NCI-H146 (cell line): ENCODE measurements around the gene CALD1.

Experiments used
- DNase-seq: peaks from one replicate; lab custom pipeline; 2025; lab: John Stamatoyannopoulos, UW

Gene CALD1

DNA sequence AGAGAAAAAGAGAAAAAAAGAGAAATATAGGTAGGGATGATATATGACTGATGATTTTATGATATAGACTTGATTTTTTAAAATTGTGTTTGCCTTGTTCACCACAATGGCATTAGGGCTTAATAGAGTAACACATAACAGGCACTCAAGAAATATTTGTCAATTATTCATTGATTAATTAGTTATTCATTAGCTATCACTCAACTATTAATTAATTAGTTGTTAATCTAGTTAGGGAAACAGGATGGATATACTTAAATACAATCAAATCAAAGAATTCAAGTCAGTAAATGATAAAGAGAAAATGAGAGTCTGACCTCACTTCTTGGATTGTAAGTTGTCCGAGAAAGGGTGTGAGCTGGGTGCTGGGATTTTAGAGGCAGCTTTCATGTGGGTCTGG is 15.1 kb upstream of the CALD1 start:
- no peak for DNase-seq

DNA sequence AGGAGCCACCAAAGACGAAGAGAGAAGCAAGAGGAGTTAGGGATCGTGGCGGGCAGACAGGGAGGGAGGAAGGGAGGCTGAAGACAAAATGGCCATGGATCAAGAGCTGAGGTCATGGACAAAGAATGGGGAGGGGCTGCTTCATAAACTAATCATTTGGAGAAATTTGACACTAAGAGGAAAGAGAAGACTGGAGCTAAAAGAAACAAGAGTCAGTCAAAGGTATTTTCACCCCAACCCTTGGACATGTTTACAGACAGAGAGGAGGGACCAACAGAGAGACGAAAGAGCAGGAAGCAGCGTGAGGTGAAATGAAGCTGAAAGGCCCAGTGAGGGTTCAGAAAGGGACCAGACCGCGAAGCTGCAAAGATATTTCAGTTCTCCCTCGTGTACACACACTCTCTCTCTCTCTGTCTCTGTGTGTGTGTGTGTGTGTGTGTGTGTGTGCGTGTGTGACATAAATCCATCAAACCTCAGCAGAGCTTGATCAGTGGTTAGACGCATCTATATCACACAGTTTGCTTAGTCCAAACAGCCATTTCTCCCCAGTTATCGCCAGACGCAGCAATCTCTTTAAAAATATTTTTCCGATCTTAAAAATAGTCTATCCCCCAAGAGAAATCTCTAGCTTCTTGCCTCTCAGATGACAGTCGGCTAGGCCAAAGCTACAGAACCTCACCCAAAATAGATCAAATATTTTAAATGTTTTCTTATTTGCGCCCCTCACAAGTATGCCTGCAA is 12.5 kb upstream of the CALD1 start:
- DNase-seq = no peak

DNA sequence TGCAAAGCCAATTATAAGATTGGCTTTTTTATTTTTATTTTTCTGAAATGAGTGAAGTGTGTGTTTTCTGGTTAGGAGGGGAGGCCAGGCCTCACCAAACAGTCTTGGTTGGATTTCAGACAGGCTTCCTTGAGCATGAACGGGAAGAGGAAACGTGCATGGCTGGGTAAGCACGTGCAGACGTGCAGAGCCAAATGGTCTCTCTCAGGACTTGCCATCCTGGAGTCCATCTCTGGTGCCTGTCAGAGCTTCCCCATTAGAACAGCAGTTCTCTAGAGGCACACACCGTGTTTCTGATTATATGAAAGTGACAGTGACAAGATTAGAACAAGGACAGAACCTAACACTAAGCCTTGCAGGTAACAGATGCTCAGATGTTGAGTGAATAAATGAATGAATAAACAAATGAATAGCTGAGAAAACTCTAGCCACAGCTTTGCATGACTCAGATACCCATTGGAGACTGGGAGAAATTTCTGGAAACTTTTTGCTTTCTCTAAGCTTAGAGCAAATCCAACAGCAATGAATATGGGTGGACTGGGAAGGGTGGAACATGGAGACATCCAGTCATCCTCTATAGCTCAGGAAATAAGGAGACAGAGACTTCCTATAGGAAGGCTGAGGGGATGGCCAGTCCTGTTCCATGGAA is 11.8 kb upstream of the CALD1 start:
- DNase-seq = no peak

DNA sequence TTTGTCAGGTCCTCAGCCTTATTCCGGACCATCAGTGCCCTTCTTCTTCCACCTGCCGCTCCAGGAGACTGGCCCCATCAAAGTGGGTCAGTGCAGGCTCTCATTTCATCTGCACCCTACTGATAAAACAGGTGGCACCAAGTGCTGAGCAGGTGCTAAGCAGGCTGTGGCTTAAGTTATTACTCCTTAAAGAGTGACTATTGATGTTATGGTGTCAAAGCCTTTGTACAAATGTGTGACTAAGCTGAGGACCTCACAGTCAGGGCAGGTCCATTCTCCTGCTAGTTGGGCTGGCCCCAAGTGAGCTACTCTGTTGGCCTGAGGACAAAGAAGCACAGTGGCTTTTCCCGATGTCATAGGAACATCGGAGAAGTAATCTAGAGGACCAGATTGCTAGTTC is 11.2 kb upstream of the CALD1 start:
- DNase-seq = no peak

DNA sequence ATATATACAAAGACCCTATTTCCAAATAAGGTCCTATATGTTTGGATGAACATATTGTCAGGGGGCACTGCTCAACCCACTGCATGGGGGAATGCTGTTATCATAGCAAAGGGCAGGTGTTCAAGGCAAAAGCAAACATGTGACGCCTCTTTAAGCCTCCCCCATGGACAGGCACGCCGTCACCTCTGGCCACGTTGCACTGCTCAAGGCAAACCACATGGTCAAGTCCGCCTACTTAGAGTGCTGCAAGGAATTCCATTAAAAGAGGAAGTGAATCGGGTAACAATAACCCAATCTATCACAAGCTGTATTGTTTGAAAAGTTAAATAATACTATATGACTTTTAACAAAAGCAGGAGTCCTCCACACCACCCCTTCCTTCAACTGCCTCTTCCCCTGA is 8.8 kb upstream of the CALD1 start:
- DNase-seq = no peak

DNA sequence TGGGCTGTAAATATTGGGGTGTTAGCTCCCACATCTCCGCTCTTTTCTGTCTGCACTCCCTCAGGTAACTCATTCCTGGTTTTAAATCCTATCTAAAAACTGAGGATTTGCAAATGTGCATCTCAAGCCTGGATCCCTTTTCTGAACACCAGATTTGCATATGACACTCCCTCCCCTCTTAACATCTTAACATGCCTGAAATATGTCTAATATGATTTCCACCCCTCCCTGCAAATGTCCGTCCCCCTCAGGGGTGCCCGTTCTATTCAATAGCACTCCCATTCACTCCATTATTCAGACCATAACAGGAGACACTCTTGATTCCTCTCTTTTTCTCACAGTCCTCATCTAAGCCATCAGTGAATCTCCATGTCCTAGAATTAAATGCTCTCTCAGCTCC is 8.3 kb upstream of the CALD1 start:
- DNase-seq = no peak

DNA sequence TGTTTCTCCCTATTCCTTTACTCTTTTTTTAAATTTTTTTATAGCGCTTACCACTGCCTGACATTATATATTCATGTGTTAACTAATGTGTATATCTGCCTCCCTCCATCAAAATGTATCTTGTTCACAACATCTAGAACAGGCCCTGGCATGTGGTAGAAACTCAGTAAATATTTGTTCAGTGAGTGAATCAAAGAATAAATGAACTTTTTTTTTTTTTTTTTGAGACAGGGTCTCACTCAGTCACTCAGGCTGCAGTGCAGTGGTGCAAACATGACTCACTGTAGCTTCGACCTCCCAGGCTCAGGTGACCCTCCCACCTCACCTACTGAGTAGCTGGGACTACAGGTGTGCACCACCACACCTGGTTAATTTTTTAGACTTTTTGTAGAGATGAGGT is 7.5 kb upstream of the CALD1 start:
- no peak for DNase-seq

DNA sequence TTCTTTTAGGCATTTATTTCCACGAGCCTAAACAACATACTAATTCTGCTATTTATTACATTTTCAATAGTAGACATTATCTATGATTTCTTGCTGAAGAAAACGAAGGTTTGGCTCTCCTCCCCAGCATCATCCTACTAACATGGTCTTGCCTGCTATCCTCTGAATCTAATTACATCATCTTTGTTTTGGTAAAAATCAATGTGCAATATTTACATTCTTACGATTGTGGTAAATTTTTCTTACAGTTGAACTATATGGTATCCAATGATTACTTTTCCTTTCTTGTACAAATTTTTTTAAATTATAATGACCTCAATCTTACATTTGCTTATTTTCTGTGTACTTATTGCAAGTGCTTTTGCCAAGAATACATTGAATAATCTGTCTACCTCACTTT is 7.0 kb upstream of the CALD1 start:
- no peak for DNase-seq

DNA sequence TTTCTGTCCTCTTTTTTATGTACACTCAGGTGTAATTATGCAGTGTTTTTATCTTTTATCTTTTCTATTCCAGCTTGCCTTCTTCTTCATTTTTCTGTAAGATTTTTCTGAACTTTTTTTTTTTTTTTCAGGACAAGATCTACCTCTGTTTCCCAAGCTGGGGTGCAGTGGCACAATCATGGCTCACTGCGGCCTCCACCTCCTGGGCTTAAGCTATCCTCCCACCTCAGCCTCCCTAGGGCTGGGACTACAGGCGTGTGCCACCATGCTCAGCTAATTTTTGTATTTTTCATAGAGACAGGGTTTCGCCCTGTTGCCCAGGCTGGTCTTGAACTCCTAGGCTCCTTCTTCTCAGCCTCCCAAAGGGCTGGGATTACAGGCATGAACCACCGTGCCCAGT is 6.3 kb upstream of the CALD1 start:
- DNase-seq = no peak

DNA sequence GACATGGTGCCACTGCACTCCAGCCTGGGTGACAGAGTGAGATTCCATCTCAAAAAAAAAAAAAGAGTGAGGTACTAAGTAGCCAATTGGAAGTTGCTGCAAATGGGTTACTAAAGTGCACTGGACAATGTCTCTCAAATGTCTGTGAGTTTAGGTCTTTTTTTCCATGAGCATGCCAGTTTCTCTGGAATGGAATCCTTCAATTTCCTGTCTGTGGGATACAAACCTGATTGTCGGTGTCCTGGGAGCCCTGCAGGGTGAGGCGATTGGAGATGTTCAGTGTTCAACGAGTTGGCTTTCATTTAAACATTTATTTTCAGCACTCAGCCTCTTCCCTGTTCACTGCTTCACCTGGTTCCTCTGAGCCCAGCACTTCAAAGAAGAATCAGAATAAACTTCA is 5.3 kb upstream of the CALD1 start:
- no peak for DNase-seq

DNA sequence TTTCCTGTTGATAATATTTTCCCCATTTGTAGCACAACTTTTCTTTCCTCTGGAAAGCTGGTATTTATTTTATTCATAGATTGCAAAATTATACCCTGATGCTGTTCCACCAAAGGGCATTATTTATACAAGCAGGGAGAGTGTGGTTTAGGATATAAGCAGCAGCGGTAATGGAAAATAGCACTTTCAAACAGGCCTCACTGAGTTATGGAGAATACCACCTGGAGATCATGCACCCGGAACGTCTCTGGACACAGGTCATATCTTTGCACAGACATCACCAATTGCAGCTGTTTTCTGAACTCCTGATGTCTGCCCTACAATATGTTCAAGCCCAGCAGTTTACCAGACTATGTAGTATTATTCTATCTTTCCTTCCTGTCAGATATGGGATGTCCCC is 2.0 kb upstream of the CALD1 start:
- DNase-seq = no peak

DNA sequence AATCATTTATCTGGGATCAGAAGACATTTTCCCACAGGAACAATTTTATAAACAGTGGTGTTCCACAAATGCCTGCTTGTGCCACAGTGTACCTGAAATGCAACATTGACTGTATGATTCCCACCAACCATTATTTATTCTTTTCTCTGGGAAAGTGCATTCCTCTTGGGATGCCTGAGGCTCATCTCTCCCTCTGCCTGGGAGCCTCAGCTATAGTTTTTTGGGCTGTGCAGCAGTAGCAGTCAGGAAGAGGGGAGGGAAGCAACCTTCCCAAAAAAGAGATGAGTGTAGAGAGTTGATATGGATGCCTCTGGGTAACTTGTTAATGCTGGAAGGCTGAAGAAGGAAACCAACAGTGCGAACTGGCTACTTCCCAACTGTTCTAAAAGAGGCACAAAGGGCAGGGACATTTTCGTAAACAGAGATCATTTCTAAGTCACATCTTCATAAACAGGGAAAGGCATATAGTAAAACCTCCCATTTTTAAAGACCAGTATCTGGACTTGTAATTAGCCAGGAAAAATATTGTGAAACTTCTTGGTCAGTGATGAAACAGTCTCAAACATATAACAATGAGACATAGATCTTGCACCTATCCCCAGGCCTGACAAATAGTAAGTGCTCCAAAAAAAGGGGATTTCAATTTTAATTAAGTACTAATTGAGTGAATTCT is 1.4 kb upstream of the CALD1 start:
- no peak for DNase-seq

DNA sequence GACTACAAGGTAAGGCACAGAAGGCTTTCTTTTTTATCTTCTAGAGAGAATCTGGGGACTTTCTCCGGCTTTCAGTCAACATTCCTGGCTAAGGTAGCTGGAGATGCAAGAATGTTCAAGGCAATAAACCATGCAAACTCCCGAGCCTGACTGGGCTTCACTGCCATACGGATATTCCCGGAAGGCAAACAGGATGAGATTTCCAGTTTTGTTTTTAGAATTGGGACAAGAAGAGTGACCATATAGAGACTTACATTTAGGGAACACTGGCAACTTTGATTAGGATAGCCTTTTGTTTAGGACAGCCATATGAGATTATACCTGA is 269 bp downstream of the CALD1 start:
- DNase-seq = no peak

DNA sequence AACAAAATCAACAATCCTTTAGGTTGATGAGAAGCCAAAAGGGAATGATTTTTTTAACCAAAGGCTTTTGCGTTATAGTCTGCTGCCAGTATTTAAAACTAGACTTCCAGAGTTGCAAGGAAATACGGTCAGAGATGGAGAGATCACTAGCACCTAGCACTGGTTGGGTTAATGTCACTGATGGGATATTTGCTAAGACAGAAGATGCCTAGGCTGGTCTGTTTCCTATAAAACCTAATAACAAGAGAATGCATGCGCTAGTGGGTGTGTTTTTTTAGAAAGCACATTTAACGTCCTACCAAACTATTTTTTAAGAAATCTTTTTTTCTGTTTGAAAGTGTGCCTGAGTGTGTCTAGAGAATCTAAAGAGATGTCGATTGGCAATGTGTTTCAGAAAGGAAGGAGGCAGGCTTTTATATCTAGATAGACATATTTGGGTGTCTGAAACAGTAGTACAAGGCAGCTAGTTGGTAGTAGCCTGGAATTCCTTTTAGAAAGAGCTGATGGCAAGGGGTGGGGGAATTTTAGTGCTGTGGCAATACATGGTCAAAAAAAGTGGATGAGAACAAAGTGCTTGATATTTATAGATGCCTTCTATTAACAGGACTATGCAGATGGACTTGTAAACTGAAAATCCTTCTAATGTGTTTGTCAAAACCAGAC is 863 bp downstream of the CALD1 start:
- no peak for DNase-seq

DNA sequence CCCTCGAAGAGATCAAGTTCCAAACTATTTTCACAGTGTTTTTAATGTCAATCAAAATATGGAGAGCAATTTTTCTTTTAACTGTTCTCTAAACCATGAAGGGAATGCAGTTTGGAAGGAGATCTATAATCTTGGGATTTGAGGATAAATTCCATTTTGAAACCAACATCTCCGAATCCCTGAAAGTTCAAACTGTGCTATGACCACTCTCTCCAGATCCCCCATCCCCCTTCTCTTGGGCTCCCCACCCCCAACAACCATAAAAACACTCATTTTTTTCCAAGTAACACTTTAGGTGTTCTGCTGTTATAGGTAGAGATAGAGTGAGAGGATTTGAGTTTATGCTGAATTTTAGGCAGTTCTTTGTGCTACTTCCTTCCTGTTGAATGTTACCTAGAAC is 1.7 kb downstream of the CALD1 start:
- DNase-seq = no peak

DNA sequence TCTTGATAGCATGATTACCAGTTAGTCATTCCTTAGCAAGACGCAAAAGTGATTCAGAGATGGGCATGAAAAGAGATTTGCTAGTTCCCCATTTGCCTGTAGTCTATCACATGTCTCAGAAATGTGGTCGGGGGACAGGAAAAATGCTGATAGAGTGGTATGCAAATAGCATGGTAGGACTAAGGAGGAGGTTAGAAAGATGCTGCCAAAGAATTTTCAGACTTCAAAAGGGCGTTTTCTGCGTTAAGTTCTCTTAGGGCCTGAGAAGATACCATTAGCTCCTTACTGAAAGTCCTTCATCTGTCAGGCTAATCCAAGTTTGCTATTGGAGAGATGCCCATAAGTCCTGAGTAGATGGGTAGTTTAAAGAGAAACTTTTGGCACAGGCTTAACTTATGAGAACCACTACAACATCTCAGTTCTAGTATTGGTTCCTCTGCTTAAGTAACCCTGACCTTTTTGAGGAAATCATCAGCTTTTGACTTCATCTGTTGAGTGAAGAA is 2.7 kb downstream of the CALD1 start:
- DNase-seq = no peak

DNA sequence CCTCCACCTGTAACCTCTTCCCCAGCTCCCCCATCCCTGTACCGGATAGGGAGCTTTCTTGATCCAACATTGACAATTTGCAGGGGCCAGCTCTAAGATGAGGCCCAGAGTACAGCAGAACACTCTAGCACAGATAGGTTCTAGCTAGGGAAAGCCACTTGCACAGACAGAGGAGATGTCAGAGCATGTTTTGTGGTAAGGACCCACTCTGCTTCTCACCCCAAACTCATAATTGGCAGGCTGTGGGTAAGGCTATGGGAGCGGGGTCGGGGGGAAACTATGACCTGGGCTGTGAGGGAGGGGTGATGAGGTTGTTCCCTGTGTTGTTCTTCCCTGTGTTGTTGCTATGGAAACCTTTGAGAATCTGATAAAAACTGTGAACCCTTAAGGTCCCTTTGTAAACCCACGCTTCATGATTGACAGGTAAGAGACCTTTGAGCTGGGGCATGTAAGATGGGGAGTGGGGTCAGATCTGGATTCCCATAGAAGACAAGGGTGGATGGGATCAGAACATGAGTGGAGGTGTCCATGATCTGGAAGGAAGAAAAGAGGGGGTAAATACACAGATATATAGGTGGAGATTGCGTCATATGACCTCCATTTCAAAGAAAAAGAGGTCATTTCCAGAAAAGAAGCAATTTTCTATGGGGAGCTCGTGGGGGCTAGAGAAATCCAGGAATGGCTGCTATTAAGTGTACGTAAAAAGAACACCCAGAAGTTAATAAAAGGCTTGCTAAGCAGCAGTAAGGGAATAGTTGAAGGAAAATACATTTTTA is 4.0 kb downstream of the CALD1 start:
- no peak for DNase-seq

DNA sequence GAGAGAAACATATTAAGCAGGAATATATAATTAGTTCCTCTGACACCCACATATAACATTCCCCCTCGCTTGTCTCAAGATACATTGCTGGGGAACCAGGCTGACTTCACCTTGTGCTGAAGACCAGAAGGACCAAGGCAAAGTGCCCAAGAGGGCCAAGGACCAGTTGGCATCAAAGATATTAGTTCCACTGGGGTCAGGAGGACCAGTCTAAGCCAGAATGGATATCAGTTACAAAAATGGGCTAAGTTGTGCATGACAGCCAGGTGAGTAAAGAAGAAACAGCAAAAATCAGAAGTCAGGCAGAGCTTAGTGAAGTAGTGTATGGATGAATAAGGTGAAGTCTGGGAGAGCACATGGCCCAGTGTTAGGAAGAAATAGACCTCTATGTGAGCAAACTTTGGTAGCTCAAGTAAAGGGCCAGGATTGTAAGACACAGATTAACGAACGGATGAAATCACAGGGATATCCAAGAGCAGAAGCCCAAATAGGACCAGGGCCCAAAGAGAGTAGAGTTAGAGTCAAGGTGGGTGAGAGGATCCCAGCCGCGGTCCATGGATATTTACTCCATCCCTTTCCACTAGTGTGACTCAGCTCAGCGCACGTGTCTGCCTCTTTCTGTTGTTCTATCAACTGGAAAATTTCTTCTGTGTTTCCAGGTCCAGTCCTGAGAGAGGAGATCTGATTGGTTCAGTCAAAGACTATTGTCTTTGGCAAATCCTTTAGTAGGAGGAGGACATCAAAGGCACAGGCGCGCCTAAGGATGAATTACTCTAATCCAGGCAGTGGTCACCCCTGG is 5.0 kb downstream of the CALD1 start:
- DNase-seq = no peak

DNA sequence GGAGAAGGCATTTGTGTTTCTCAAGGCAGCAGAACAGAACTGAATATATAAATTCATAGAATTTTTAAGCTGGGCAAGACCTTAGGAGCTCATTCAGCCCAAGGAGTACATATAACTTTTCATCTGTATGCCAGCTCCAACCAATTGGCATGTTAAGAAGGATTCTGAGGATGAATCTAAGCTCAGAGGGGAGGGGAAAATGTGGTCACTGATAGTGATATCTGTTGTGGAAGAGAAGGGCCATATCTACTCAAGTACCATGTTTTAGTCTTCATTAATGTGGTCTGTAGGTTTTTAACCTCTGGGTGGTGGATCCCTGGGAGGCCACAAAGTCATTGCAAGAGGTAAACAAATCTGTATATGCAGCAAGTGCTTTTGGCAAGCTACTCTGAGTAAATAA is 6.4 kb downstream of the CALD1 start:
- DNase-seq = no peak

DNA sequence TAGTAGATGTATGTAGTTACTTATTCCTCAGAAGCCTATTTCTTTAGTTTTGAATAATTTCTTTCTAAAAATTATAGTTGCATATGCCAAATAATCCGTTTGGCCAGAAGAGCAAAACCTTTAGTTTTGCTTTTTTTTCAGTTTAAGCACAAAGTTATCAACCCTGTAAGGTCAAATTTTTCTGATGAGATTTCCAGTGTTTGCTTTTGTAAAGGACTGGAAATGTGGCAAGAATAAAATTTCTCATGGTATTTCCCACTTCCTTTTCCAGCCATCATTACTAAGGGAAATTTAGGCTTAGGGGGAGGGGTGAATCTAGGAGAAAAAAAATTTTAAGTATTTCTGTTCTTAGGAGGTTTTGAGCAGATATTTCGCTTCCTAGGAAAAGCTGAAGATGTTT is 7.6 kb downstream of the CALD1 start:
- no peak for DNase-seq

DNA sequence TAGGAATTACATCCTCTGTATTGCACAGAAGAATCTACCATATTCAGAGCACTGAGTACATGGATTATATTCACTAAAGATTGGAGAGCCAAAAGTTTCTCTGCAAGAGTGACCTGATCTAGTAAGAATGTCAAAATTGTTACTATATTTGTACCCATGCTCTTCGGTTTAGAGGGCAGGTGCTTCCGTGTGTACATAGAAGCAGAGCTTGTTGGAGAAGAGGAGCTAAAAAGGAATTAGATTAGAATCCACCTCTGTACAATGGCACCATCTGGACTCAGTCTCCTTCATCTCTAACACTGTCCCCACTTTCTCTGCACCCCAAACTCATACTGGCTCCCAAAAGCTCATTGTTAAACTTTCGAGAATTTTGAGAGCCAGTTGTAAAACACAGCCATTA is 8.3 kb downstream of the CALD1 start:
- DNase-seq = no peak
